HG03139 (cell line): ENCODE results near the gene FOXP4.
A peak's percentile ranks its signal among the peaks of the same experiment; 100 is the strongest.

Source experiments
- ATAC-seq: cut with Tn5 transposase; IDR thresholded peaks from one replicate; pipeline ENCODE4 v1.9.1; 2021; ENCODE audit not compliant: unreplicated experiment

Gene FOXP4

GRCh38 chr6:41546866-41547798 lies 951 bp downstream of the FOXP4 start:
- peak; percentile 1 for ATAC-seq

- ATAC-seq: no peak
Observed at GRCh38 chr6:41547799-41548097, 1.6 kb downstream of the FOXP4 start.

- ATAC-seq: no peak
Observed at GRCh38 chr6:41548098-41548840, 2.1 kb downstream of the FOXP4 start.

DNA sequence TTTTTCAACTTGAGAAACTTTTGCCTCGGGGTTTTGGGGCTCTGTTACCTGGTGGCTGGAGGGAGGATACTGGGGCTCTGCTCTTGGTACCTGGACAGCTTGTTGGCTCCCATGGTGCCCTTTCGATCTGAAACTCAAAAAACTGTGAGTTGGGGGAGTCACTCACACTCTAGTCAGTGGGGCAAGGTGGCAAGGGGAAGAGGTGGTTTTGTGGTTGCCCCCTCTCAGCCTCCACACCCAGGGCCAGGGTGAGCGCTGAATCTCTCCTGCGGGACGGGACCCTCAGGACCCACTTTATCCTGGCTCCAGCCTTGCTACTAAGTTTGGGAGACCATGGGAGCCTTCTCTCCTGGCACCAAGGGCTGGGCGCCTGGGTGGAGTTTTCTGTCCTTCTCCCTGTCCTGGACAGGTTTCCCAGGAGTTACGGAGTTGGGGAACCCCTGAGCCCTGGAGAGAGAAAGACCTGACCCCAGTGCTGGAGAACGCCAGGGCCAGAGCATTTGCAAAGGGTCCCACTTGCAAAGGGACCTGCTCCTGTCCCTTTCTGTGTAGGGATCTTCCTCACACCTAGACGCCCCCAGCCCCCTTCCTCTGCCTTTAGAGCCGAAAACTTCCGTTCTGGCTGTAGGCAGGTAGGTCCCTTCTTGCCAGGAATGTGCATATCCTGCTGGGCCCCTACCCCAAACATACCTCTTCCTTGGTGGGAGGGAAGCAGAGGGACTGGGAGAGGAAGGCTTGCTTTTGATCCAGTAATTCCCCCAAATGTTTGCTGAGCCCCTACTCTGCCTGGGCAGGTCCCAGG lies 2.9 kb downstream of the FOXP4 start:
- no peak for ATAC-seq

GRCh38 chr6:41549673-41550072 lies 3.5 kb downstream of the FOXP4 start:
- ATAC-seq: no peak

DNA sequence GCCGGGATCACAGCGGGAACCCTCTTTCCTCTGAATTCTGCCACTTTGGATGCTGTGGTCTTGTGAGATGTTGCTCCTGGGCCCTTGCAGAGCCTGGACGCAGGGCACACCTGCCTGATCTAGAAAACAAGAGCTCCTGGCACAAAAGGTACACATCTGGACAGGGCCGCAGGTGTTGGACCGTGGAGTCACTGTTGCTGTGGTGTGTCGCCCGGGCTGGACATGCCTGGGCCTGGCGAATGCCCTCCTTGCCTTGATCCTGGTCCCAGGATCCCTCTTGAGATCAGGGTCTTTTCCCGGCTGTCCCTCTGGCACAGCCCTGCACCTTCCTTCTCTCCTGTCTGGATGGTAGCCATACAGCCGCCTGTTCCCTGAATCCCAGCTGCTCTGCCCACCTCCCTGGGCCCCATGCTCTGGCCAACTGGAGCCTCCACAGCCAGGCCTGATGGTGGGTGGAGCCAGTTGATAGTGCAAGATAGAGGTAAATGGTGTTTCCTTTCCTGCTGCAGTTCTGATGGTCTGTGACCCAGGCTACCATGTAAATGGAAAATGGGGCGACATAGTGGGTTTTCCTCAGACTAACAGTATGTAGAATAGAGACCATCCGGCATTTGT lies 5.0 kb downstream of the FOXP4 start:
- no peak for ATAC-seq

GRCh38 chr6:41551857-41552256 lies 5.7 kb downstream of the FOXP4 start:
- ATAC-seq: no peak

DNA sequence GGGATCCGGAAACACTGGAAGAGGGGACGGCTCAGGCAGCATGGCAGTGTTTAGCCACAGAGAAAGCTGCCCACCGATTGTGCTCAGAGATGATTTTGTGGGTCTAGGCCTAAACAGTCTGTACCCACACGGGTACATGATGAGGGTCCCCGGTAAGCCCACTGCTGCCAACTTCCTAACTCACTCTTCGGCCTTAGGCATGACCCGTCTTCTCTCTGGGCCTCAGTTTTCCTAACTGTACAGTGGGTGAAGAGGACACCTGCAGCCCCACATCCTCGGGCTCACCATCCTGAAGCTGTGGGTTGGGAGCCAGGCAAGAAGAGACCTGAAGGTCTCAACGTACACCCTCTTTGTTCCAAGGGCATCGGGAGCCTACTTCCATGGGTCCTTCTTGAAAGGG lies 6.5 kb downstream of the FOXP4 start:
- no peak for ATAC-seq

DNA sequence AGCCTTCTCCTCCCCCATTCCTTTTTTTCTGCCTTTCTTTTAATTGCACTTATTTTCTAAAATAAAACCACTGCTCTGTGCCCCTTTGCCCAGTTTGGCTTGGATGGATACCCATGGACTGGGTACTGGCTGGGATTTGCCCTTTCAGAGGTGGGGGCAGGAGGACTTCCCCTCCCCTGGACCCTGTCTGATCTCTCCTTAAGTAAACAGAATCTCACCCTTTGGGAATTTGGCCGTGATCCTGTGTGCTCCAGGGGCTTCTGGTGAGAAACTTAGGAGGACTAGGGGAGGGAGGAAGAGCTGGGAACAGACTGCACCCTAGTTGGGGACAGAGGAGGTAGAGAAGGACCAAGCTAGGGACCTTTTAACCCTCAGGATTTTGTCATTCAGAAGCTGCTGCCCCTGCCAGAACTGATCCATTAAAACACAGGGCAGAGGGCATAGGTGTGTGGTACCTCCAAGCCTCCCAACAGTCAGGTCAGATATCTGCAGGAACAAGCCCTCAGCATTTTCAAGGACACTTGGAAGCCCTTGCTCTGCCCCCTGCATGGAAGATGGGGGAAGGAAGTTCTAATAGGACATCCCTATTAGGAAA lies 7.3 kb downstream of the FOXP4 start:
- no peak for ATAC-seq

DNA sequence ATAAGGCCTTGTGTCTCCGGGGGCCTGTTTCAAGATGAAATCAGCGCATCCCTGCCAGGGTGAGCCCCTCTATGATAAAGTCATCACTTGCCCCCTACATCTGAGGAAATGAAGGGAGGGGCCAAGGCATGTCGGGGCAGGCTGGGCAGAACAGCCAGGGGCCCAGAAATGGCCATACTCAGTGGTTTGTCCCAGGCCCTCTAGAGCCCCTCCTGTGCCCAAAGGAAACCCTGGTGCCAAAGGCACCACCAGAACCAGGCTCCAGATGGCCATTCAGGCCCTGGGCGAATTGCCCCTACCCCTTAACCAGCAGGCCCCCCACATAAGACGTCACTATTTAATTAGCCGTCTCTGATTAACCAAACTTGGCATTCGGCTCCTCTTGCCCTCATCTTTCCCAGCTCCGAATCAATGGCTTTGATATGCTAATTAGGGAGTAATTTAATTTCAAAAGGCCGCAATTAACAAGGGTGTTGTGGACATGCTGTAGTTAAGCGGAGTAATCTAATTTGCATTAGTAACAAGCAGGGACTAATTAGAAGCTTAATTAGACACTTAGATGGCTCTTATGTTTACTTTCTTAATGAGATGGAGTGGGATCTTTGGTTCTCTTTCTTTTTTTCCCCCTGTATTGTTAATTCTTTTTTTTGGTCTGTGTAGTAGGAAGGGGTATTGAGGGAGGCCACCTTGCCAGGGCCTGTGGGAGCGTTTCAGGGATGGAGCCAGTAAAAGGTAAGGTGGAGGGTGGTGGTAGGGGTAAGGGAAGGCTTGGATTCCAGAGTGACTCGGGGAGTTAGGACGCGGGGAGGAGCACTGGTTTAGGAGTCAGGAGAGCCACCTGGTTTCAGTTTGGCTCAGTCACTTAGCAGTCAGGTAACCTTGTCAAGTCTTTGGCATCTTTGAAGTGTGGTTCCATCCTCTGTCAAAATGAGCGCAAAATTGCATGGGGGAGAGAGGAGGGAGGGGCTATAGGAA lies 9.4 kb downstream of the FOXP4 start:
- no peak for ATAC-seq

DNA sequence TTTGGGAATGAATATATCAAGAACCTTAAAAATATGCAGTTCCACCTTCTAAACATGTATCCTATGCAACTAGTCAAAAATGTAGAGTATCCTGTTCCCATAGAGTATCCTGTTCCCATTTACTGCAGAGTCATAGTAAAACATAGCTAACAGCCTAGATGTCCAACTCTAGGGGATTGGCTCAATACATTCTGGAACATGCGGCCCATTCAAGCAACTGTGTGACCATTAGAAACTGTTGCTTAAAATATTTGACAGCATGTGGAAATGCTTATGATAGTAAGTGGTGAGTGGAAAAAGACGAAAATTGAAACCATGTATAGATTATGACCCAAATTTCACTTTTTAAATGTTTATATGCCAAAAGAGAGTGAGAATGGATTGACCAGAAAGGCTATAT lies 11.2 kb downstream of the FOXP4 start:
- ATAC-seq: no peak

GRCh38 chr6:41558033-41558807 lies 12.0 kb downstream of the FOXP4 start:
- ATAC-seq: no peak

GRCh38 chr6:41559655-41560427 lies 13.7 kb downstream of the FOXP4 start:
- no peak for ATAC-seq

DNA sequence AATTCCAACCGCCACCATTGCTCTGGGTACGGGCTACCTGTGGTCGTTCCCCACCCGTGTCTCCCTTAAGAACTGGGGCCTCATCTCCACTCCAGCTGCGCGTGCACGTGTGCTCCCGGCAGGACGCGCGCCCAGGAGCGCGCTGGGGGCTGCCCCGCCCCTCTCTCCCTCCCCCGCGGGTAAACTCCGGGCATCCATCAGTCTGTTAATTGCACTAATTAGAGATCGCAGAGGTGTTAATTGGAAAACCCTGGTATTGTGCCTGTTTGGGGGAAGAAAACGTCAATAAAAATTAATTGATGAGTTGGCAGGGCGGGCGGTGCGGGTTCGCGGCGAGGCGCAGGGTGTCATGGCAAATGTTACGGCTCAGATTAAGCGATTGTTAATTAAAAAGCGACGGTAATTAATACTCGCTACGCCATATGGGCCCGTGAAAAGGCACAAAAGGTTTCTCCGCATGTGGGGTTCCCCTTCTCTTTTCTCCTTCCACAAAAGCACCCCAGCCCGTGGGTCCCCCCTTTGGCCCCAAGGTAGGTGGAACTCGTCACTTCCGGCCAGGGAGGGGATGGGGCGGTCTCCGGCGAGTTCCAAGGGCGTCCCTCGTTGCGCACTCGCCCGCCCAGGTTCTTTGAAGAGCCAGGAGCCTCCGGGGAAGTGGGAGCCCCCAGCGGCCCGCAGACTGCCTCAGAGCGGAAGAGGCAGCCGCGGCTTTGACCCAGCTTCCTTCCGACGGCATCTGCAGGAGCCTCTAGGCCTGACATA lies 14.4 kb downstream of the FOXP4 start:
- ATAC-seq: peak; percentile 84

DNA sequence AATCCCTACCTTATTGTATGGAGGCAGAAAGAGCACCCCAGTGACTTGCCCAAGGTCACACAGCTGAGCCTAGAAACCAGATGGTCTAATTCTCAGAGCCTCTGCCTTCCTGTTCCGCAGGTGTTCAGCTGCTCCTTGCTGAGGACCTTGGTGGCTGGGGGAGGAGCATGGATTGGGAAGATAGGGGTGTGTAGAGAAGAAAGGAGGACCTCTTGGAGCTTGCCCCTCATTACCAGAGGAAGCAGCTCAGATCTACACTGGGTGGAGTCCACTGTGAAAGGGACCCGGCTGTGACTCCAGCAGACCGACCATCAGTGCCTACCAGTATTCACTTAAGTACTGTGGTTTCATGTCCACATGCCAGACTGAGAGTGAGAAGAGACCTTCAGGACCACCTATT lies 15.2 kb downstream of the FOXP4 start:
- no peak for ATAC-seq

DNA sequence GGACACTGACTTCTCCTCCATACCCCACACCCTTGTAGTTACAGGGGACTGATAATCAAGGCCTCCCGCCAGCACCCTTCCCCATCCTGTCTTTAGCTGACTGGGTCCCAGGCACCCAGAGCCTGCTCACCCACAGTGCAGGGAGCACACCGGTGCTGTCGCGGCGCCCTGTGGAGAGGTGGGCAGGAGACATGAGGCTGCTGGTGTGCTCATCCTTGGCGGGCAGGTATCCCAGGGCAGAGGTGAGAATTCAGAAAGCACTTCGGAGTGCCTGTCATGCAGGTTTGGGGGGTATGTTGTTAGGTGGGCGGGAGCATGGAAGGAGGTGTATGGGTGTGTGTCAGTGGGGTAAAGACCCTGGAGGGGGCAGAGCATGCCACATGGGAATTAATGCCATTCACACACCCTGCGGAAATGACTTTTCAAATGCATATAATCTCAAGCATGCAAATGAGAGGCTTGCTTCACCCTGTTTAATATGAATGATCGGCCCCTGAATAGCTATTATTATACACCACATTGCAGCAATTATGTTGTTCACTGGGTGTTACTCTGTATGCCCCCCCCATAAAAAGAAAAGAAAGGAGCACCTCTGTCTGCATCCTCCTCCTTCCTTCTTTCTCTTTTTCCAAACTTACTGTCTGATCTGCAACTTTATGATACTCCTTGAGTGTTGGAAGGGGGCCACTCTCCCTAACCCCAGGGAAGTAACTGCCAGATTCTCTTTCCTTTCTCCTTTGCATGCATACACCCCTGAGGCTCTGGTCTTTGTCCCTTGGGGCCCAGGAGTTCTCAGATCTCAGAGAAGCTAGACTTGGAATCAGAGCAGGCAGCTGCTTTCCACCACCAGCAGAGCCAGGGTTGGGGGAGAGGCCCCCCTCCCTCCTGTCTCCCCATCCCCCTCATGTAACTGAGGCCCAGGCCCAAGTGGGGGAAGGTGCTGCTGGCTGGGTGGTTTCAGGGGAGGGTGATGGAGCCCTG lies 16.0 kb downstream of the FOXP4 start:
- ATAC-seq: no peak
